GM15510 (cell line): ENCODE measurements around the gene ZFPM1.

Experiments used
- POLR2A ChIP-seq: IDR thresholded peaks from 3 replicates; pipeline ENCODE4 v1.6.1; 2011; ENCODE audit warnings: borderline replicate concordance; ENCODE audit not compliant: insufficient read length; ENCODE audit errors: extremely low read depth

Gene ZFPM1

DNA sequence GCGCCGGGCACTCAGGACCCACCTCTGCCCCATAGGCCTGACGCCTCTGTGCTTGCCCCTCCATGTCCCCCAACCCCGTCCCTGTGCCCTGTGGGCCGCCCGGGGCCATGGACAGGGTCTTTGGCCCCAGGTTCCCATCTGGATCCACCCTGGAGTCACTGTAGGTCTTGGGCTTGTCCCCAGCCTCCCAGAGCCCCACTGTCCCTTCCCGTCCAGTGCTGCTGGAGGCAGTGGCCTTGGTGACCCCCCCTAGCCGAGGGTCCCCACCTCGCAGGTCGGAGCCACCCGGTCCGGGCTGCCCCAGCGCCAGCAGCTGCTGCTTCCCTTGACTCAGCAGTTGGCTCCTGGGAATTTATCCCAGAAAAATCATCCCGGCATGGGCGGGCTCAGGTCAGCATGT lies 49.3 kb downstream of the ZFPM1 start:
- TF ChIP-seq POLR2A: no peak

DNA sequence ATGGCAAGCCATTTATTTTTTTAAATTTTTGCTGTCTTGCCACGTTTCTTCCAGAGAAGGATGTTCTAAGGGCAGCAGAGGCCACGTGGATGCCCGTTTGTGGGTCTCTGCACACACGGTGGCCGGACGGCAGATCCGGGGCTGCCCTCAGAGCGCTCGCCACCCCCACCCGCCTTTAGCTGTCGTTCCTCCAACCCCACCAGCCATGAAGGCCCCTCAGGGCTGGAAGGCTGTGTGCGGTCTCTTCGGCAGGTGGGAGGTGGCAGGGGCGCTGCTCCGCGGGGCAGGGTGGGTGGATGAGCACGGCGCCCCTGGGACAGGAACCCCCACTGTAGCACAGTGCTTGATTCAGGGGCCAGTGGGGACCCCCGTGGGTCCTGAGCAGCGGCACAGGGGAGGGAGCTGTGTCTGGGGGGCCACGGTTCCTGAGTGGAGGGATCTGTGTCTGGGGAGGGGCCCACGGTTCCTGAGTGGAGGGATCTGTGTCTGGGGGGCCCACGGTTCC lies 49.7 kb downstream of the ZFPM1 start:
- TF ChIP-seq POLR2A: no peak

DNA sequence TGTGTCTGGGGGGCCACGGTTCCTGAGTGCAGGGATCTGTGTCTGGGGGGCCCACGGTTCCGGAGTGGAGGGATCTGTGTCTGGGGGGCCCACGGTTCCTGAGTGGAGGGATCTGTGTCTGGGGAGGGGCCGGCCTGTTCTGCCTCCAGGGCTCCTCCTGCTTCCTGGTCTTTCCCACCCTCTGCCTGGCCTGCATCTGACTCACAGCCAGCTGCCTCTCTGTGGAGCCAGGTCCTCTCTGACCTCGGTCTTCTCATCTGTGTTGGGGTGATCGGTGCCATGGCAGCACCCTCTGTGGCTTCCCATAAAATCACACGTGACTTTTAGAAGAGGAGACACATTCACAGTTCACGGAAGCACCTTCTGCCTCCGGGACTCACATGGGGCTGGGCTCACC lies 50.3 kb downstream of the ZFPM1 start:
- no peak for TF ChIP-seq POLR2A

DNA sequence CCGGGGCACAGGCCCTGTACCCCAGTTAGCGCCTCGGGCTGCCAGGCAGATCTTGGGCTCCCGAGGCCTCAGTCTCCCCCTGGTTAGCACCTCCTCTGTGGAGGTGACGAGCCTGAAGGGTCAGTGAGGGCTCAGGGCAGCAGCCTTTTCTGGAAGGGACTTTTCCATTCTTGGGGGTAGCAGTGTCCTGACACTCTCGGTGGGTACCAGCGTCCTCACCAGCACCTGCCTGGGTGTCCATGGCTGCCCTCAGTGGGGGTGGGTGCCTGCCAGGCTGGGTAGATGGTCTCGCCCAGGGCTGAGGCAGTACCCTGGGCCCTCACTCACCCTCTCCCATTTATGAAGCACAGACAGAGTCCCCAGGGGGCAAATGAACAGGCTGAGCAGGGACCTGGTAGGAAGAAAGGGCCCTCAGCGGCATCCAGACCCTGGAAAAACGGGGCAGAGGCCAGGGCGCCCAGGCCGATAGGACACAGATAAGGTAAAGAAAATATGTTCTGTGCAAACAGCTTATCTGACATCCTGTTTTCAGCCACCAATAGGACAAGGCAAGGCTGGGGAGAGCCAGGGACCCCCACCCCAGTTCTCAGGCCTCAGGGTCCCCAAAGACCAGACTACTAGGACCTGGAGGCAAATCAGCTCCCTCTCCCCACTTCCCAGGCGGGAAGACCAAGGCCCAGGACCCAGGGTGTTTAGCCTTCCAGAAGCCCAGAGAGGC lies 50.9 kb downstream of the ZFPM1 start:
- no peak for TF ChIP-seq POLR2A

DNA sequence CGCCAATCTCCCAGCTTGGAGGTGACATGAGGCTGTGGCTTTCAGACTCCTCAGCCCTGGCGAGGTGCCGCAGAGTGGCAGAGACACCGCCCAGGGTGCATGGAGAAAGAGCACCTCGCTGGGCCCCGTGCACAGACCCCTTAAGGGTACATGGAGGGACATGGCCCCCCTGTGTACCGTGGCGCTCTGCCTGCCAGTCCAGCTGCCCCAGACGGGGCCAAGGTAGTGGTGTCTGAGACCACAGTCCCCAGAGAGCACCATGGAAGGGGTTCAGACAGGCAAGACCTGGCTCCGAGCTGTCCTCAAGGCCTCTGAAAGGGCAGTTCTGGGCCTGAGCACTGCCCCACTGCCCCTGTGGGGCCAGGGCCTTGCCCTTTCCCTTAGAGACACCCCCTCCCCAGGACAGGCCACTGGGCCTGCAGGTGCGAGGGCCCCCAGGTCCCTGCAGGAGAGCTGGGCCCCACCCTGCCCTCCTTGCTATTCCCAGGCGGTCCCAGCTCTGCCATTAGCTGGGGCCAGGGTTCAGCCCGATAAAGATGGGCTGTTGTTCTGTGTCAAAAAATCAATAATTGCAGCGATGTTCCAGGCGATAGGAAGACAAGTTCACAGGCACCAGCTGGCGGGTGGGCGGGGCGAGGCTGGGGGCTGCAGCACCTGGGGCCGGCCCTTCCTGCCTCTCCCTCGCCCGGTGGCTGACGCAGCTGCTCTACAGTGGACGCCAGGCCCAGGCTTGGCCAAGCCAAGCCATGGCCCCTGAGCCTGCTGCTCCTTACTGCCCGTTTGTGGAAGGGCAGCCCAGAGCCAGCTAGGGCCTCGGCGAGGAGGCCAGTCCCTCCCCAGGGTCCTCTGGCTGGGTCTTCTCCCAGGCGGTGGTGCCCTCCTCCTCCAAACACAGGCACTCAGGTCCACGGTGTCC lies 51.7 kb downstream of the ZFPM1 start:
- no peak for TF ChIP-seq POLR2A

DNA sequence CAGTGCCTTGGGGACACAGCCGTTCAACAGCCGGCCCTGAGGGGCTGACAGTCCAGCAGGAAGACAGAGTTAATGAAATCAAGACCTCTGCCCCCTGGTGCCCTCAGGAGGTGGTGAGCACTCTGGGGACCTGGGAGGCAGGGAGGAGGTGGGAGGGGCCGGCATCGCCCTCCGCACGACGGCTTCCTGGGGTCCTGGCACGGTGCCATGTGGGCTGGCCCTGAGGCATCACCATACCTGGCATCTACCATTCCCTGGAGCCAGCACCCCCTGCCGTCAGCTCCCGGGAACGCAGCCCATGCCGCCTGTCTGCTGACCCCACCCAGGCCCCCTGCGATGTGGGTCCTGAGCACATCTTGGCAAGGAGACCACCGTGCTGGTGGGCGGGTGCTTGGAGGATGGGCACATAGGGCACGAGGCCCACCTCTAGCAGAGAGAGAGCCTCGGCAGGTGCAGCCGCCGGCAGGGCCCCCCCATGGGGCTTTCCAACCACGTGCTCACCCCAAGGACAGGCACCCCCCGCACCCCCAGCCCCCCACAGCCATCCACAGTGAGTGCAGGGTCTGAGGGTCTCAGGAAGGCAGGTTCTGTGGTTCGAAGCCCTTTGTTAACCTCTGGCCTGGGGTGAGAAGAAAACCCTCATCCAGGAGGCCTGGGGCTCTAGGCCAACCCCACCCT lies 52.5 kb downstream of the ZFPM1 start:
- TF ChIP-seq POLR2A: no peak

DNA sequence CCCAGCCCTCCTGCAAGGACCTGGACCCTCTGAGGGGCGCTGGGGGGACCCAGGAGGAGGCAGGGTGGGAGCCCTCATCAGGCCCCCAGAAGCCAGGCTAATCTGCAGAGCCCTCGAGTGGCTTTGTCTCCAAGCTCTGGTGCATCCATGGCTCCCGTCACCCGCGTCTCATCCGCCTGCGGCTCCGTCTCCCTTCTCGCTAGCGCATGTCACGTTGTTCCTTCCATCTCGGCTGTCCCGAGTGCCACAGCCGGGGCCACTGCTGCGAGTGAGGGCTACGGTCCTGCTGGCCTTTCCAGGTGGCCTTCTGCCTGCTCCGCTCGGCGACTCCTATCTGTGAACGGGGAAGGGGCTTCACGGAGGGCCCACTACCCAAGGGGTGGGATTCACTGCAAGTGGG lies 53.6 kb downstream of the ZFPM1 start:
- TF ChIP-seq POLR2A: no peak

DNA sequence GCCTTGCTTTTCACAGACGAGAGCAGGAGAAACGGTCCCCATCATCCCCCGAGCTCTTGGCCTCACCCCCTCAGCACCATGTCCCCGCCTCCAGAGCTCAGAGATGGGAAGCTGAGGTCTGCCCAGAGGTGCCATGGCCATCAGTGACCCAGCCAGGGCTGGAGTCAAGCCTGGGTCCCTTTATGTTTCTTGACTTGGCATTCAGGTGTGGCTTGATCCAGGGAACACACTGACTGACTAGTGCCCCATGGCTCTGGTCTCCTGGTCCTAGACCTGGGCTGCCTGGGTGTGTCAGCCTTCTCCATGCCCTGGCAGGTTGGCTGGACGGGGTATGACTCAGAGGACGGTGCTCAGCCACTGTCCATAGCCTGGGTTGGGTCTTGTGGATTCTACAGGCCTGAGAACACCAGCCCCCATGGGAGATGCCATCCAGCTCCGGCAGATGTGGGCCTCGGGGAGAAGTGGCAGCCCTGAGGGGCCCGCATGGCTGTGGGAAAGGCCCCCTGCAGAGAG lies 54.2 kb downstream of the ZFPM1 start:
- no peak for TF ChIP-seq POLR2A

DNA sequence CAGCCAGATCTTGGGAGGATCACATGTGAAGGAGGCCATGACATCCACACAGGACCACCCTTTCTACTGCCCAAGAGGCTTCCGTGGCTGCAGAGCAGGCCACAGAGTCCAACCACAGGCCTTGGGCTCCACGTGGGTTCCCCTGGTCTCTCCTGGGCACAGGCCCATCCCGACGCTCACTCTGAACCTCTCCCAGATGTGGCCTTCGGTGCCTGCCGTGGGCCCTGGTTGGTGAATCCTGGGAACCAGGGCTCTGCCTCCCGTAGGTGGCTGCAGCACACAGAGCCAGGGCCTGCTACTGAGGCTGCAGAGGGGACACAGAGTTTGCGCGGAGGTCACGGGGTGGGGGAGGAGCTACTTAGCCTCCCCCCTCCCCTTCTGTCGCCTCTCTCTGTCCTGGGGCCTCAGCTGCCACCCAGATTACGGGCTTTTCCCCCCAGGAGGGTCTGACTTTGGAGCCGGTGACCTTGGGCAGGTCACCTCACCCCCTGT lies 55.3 kb downstream of the ZFPM1 start:
- TF ChIP-seq POLR2A: no peak

DNA sequence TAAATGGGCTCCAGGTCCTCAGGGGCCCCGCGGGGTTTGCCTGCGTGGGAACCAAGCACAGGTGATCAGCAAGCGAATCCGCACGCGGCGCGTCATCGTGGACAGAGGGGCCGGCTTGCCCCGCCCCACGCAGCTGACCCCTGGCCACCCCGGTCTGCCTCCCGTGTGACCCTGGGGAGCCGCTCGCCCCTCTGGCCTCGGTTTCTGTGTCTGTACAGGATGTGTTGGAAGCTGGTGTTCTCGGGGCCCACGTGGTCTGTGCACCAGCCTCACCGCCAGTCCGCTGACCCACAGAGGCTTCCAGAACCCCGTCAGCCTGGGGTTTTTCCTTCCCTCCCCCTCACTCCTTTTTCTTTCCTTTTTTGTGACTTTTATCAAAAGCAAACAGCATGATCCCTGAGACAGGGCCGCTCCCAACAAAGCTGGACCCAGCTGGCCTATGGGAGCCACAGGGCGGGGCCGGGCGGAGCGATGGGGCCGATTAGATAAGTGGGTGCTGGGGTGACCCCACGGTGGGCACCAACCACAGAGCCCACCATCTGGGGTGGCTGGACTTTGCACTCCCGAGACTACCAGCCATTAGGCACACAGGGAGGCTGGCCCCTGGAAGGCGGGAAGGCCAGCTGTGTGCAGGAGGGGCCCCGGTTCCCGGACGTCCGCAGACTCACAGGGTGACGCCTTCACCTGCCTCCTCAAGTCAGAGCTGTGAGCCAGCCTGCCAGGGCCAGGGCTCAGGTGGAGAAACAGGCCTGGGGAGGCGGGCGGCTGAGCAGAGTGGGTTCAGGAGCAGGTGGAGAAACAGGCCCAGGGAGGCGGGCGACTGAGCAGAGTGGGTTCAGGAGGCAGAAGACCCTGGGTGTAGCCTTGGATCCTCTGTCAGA lies 56.0 kb downstream of the ZFPM1 start:
- TF ChIP-seq POLR2A: no peak

DNA sequence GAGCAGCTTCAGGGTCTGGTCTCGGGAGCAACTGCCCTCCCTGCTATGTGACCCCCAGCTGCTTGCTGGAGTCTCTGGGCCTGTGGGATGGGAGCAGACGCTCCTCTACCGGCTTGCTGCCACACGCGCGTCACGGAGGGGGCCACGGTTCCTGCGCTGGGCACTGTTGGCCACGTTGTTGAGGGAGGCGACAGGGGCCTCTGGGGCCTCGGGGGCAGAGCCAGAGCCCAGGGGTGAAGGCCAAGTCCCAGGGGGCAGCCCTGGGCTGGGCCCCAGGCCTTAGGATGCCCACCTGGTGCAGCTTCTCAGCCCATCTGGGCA lies 56.6 kb downstream of the ZFPM1 start:
- TF ChIP-seq POLR2A: no peak

DNA sequence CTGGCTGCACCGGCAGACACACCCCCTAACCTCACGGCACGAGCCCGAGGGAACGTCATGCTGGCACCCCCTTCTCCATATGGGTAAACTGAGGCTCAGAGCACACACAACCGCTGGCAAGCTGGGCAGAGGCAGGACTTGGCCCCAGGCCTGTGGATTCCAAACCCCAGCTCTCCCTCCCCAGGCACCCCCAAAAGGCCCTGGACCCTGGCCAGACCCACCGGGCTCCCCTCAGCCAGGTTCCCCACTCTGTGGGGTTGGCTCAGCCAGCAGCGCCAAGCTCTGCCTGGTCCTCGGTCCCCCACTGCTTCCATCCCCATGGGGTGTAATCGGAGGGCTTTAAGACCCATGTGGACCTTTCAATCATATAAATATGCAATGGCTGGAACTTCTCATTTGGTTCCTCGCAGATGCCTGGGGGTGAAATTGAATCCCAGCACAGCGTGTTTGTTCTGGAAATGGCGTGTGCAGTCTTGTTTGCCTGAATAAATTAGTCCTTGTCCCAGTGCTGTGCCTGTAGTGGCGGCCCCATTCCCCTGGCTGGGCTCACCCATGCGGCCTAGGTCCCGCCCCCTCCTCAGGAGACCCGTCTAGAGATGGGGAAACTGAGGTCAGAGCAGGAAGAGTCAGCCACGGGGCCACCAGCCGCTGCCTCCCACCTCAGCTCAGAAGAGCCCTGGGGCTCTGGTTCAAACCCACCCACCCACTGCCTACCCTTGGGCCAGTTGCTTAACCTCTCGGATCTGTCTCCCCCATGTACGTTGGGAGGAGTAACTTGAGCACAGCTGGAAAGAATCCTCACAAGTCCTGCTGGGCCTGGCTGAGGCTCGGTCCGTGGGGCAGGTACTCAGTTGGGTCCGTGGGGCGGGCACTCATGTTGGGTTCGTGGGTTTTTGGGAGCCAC lies 57.3 kb downstream of the ZFPM1 start:
- TF ChIP-seq POLR2A: no peak

DNA sequence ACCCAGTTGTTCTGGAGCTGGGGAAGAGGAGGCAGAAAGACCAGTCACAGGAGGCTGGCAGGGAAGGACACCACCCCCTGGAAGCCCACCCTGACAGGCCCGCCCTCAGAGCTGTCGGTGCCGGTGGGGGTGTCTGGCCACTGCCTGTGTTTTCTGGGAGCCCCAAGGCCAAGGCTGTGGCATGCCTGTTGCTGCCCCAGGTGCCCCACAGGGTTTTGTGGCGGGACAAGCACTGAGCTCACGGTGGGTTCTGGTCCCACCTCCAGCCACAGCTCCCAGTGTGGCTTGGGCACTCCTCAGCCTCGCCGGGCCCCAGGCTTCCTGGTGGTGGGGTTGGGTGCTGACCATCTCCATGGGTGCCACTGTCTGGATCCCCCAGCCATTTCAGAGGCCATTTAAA lies 58.0 kb downstream of the ZFPM1 start:
- no peak for TF ChIP-seq POLR2A

DNA sequence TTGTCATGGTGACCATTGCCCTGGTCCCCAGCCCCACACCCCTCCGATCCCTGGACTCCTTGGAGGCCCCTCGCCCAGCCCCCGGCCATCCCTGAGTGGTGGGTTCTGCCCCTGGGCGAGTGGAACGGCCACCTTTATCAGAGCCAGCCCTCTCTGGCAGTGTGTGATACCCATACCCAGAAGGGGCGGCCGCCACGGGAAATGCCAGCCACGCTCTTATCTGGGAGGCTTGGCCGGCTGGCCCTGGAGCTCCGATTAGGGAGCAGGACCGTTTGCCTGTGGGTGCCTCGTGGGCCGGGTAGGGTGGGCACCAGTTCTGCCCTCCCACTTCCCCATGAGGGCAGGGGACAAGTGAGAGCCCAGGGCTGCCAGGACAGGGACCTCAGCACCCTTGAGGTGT lies 58.8 kb downstream of the ZFPM1 start:
- TF ChIP-seq POLR2A: no peak
